Measurements from ENCODE around the gene LCP1. TPM values are rescaled to one million over a fixed set of nuclear protein-coding genes. Genes with fewer than 3 reads are reported as not detected.

LCP1 gene
- total RNA-seq, 1 experiment from 2014 or later: 1.5 TPM

DNA sequence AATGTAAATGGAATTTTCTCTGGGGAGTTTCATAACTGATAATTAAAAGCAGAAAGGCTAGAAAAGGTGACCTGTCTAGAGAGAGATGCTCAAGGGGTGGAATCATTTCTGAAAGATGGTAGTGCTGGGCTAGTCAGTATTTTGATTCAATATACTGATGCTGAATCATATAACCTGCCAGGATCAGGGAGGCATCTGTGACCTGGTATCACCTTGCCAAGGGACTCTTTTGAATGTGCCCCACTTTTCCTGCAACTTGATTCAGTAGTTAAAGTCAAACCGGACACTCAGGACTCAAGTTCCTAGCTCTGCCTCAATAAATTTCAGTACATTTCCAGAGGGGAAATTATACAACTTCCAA lies 15.8 kb downstream of the LCP1 start:
- in situ Hi-C loops (cut with HindIII; ENCODE audit: low pct_unique_long_range_greater_than_20kb, low sequenced_read_pairs): no loop called here
- H3K36me3 ChIP-seq (ENCODE audit: control insufficient read depth, insufficient read depth, low read length): no peaks in the 10 kb centered on the region
- ChIA-PET CTCF (no interaction called here), POLR2A (no interaction called here)
- TF ChIP-seq, protein P1, sequence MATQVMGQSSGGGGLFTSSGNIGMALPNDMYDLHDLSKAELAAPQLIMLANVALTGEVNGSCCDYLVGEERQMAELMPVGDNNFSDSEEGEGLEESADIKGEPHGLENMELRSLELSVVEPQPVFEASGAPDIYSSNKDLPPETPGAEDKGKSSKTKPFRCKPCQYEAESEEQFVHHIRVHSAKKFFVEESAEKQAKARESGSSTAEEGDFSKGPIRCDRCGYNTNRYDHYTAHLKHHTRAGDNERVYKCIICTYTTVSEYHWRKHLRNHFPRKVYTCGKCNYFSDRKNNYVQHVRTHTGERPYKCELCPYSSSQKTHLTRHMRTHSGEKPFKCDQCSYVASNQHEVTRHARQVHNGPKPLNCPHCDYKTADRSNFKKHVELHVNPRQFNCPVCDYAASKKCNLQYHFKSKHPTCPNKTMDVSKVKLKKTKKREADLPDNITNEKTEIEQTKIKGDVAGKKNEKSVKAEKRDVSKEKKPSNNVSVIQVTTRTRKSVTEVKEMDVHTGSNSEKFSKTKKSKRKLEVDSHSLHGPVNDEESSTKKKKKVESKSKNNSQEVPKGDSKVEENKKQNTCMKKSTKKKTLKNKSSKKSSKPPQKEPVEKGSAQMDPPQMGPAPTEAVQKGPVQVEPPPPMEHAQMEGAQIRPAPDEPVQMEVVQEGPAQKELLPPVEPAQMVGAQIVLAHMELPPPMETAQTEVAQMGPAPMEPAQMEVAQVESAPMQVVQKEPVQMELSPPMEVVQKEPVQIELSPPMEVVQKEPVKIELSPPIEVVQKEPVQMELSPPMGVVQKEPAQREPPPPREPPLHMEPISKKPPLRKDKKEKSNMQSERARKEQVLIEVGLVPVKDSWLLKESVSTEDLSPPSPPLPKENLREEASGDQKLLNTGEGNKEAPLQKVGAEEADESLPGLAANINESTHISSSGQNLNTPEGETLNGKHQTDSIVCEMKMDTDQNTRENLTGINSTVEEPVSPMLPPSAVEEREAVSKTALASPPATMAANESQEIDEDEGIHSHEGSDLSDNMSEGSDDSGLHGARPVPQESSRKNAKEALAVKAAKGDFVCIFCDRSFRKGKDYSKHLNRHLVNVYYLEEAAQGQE (IDR thresholded peaks at IDR 0.05; ENCODE audit: insufficient read depth in 1 of 2, low read depth in 2 of 2, low read length in 1 of 2): no peak
- TF ChIP-seq, protein P2, sequence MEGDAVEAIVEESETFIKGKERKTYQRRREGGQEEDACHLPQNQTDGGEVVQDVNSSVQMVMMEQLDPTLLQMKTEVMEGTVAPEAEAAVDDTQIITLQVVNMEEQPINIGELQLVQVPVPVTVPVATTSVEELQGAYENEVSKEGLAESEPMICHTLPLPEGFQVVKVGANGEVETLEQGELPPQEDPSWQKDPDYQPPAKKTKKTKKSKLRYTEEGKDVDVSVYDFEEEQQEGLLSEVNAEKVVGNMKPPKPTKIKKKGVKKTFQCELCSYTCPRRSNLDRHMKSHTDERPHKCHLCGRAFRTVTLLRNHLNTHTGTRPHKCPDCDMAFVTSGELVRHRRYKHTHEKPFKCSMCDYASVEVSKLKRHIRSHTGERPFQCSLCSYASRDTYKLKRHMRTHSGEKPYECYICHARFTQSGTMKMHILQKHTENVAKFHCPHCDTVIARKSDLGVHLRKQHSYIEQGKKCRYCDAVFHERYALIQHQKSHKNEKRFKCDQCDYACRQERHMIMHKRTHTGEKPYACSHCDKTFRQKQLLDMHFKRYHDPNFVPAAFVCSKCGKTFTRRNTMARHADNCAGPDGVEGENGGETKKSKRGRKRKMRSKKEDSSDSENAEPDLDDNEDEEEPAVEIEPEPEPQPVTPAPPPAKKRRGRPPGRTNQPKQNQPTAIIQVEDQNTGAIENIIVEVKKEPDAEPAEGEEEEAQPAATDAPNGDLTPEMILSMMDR (IDR thresholded peaks at IDR 0.05): no peak
- TF ChIP-seq TCF7L2 (IDR thresholded peaks at IDR 0.05; ENCODE audit: low read depth, low read length): no peak
- TF ChIP-seq POLR2AphosphoS5 (IDR thresholded peaks at IDR 0.05; ENCODE audit: low read depth, low read length): no peak
- no peak for TF ChIP-seq SIN3A (IDR thresholded peaks at IDR 0.05; ENCODE audit: borderline replicate concordance, insufficient read depth, low read depth, low read length)
- ATAC-seq (no peak), DNase-seq (ENCODE audit: low read depth, low spot score) (no peak)
- intact Hi-C loops (cut with micrococcal nuclease; ENCODE audit: unreplicated experiment): no loop called here
- no peak overlapping the region for H3K27ac ChIP-seq (ENCODE audit: low read length)
- BruUV-seq (replicated peaks): no TSS peak
- no peaks in the 10 kb centered on the region; the same call in 1 of the 2 replicates for H3K27me3 ChIP-seq (ENCODE audit: control insufficient read depth, insufficient read depth, low read length)
- H3K4me3 ChIP-seq (ENCODE audit: low read depth in 2 of 2, low read length in 2 of 2): no peak overlapping the region
- H3K9me3 ChIP-seq (ENCODE audit: control insufficient read depth, insufficient read depth, low read depth, low read length): no peaks in the 10 kb centered on the region
- no peaks in the 10 kb centered on the region for H3K4me1 ChIP-seq (ENCODE audit: control insufficient read depth, insufficient read depth, low read length)

DNA sequence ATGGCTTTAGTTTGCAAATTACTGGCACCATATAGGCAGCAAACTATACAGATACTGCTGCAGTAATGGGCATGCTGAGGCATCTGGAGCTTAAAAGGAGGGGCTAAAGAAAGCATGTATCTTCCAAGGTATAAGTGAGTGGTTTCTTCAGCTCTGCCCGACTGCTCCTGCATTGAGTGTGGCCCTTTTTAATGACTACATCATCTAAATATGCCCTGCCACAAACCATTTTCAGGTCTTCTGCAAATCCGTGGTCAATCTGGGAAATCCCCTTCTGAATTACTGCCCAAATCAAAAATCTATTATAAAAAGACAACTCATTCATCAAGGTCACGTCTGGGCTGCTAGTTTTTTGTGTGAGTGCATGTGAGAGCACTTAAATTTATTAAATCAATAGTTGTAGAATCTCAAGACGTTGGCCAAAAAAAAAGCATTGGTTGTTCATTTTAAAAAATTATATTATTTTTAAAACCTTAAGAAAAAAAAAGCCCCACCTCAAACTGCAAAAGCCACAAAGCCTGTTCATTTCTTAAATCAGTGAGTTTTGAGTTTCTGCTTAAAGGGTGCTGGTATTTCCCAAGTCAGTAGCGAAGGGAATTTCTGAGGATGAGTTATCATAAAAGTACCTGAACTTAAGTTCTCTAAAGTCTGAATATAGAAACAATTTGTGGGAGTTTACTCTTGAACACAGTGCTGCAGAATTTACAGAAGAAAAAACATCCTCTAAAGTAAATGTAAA lies 16.3 kb downstream of the LCP1 start:
- Histone ChIP-seq H3K27me3 (ENCODE audit: control insufficient read depth, insufficient read depth, low read length) (no peaks in the 10 kb centered on the region; the same call in 1 of the 2 replicates), H3K27ac (ENCODE audit: low read length) (no peak overlapping the region), H3K4me3 (ENCODE audit: low read depth in 2 of 2, low read length in 2 of 2) (no peak overlapping the region), H3K36me3 (ENCODE audit: control insufficient read depth, insufficient read depth, low read length) (no peaks in the 10 kb centered on the region), H3K9me3 (ENCODE audit: control insufficient read depth, insufficient read depth, low read depth, low read length) (no peaks in the 10 kb centered on the region), H3K4me1 (ENCODE audit: control insufficient read depth, insufficient read depth, low read length) (no peaks in the 10 kb centered on the region)
- in situ Hi-C loops (cut with HindIII; ENCODE audit: low pct_unique_long_range_greater_than_20kb, low sequenced_read_pairs): no loop called here
- CTCF ChIA-PET: interaction anchor here (1.0 kb wide), 1 partner anchor 10 kb away, joined by 4 read pairs; no protein-coding TSS in a partner anchor
- DNase-seq (ENCODE audit: low read depth, low spot score) (no peak), ATAC-seq (no peak)
- TF ChIP-seq TCF7L2 (IDR thresholded peaks at IDR 0.05; ENCODE audit: low read depth, low read length) (no peak), POLR2AphosphoS5 (IDR thresholded peaks at IDR 0.05; ENCODE audit: low read depth, low read length) (no peak), SIN3A (IDR thresholded peaks at IDR 0.05; ENCODE audit: borderline replicate concordance, insufficient read depth, low read depth, low read length) (no peak)
- TF ChIP-seq, protein P1 (IDR thresholded peaks at IDR 0.05; ENCODE audit: insufficient read depth in 1 of 2, low read depth in 2 of 2, low read length in 1 of 2): no peak
- TF ChIP-seq, protein P2 (IDR thresholded peaks at IDR 0.05): no peak
- no TSS peak for BruUV-seq (replicated peaks)
- POLR2A ChIA-PET: no interaction called here
- intact Hi-C loops (cut with micrococcal nuclease; ENCODE audit: unreplicated experiment): no loop called here

Data from Panc1 (cell line).